HCT116 (cell line): ENCODE data around the gene LUM. TPM values are rescaled to one million over a fixed set of nuclear protein-coding genes. Genes with fewer than 3 reads are reported as not detected.

ENCODE experiments used
- ATAC-seq: fragments of 200-7000 bp; cut with Tn5 transposase; 2 replicates; pipeline ENCODE4 v1.9.1; 2020; ENCODE audit warnings: mild to moderate bottlenecking, moderate library complexity
- BruUV-seq: library from RNA; stranded (reverse); fragments of 400-500 nt; replicated peaks from 2 replicates; lab custom pipeline; 2021; lab: Mats Ljungman, UMichigan
- CTCF ChIA-PET: fragments of 300-600 bp; sonication (Branson Sonifier 250); formaldehyde crosslinking; loops from one replicate; lab custom pipeline; 2021; ENCODE audit warnings: antibody characterized with exemption; lab: Charles Lee
- POLR2A ChIA-PET: fragments of 300-600, 350-600 bp; sonication (Branson Sonifier 250); formaldehyde crosslinking; loops from one replicate; lab custom pipeline; 2021; ENCODE audit warnings: antibody characterized with exemption; lab: Charles Lee
- RAD21 ChIA-PET, 2 experiments: fragments of 300-600 bp; sonication (Branson Sonifier 250); formaldehyde crosslinking; loops; one replicate each; lab custom pipeline; 2023; ENCODE audit warnings: low total read pairs in 2 of 2; ENCODE audit not compliant: uncharacterized antibody in 2 of 2, unreplicated experiment in 2 of 2, low non-redundant PET in 1 of 2; lab: Charles Lee
- DNase-seq: peaks from one replicate; pipeline ENCODE4 v3.0.0-alpha.2; 2010; ENCODE audit warnings: low read depth, low spot score
- H2AFZ ChIP-seq: fragments of 200-600 bp; shearing (Covaris generic), sonication (generic); 2 replicates; pipeline ENCODE4 v1.6.1; 2017; ENCODE audit warnings: low read depth, mixed run types, mixed read lengths, antibody characterized with exemption, low read length; ENCODE audit not compliant: poor library complexity, severe bottlenecking
- H3K27ac ChIP-seq: 2 replicates; pipeline ENCODE4 v1.5.1; 2012; ENCODE audit warnings: low read depth, low read length
- H3K27me3 ChIP-seq: fragments of 200-600 bp; sonication (generic); 2 replicates; pipeline ENCODE4 v1.6.1; 2016; ENCODE audit warnings: mixed run types, low read length, mixed read lengths; ENCODE audit not compliant: insufficient read depth
- H3K36me3 ChIP-seq, 2 experiments: fragments of 200-500 bp in 1 of 2; fragments of 200-600 bp in 1 of 2; sonication (Bioruptor generic) in 1 of 2; sonication (generic) in 1 of 2; 2 replicates each; pipeline versions ENCODE4 v1.5.1 to v1.6.1; 2014 to 2016; ENCODE audit warnings: low read length in 2 of 2, inconsistent platforms in 1 of 2, mixed read lengths in 1 of 2, mixed run types in 1 of 2; ENCODE audit not compliant: insufficient read depth in 2 of 2, control insufficient read depth in 1 of 2
- H3K4me1 ChIP-seq, 2 experiments: fragments of 200-600 bp in 1 of 2; sonication (generic) in 1 of 2; 2 replicates each; pipeline versions ENCODE4 v1.5.1 to v1.6.1; 2012 to 2017; ENCODE audit warnings: low read length in 2 of 2, inconsistent platforms in 1 of 2, mild to moderate bottlenecking in 1 of 2, mixed read lengths in 1 of 2, mixed run types in 1 of 2, moderate library complexity in 1 of 2; ENCODE audit not compliant: insufficient read depth in 2 of 2, control insufficient read depth in 1 of 2
- H3K4me2 ChIP-seq: fragments of 200-600 bp; sonication (generic); 2 replicates; pipeline ENCODE4 v1.6.1; 2017; ENCODE audit warnings: mixed run types, low read length, mixed read lengths
- H3K4me3 ChIP-seq, 2 experiments: fragments of 200-600 bp in 1 of 2; sonication (generic) in 1 of 2; replicated peaks in 1 of 2; 2 replicates each; pipeline ENCODE4 v1.5.1; 2011 to 2016; ENCODE audit warnings: low read length in 2 of 2, control low read depth in 1 of 2, low read depth in 1 of 2, mild to moderate bottlenecking in 1 of 2, mixed read lengths in 1 of 2, mixed run types in 1 of 2
- H3K79me2 ChIP-seq: fragments of 200-600 bp; sonication (generic); 2 replicates; pipeline ENCODE4 v1.6.1; 2017; ENCODE audit warnings: mild to moderate bottlenecking, mixed run types, low read length, moderate library complexity, mixed read lengths; ENCODE audit not compliant: insufficient read depth
- H3K9ac ChIP-seq: fragments of 200-600 bp; sonication (generic); 2 replicates; pipeline ENCODE4 v1.6.1; 2016; ENCODE audit warnings: low read length, mixed read lengths
- H3K9me2 ChIP-seq: fragments of 200-600 bp; sonication (generic), shearing (Covaris generic); 2 replicates; pipeline ENCODE4 v1.6.1; 2017; ENCODE audit warnings: mixed run types, mild to moderate bottlenecking, moderate library complexity; ENCODE audit not compliant: insufficient read depth
- H3K9me3 ChIP-seq, 2 experiments: fragments of 200-500 bp in 1 of 2; fragments of 200-600 bp in 1 of 2; sonication (Bioruptor generic) in 1 of 2; sonication (generic) in 1 of 2; 2 replicates each; pipeline ENCODE4 v1.6.1; 2014 to 2017; ENCODE audit warnings: low read length in 2 of 2, mixed read lengths in 2 of 2, inconsistent platforms in 1 of 2, low read depth in 1 of 2, mild to moderate bottlenecking in 1 of 2, mixed run types in 1 of 2, moderate library complexity in 1 of 2; ENCODE audit not compliant: control insufficient read depth in 1 of 2, insufficient read depth in 1 of 2
- H4K20me1 ChIP-seq: fragments of 200-600 bp; sonication (generic), shearing (Covaris generic); 2 replicates; pipeline ENCODE4 v1.6.1; 2017; ENCODE audit warnings: mixed run types, mild to moderate bottlenecking, moderate library complexity; ENCODE audit not compliant: insufficient read depth
- ATF3 ChIP-seq: IDR thresholded peaks from 2 replicates; pipeline ENCODE4 v1.6.1; 2012
- ELF1 ChIP-seq: IDR thresholded peaks from 2 replicates; pipeline ENCODE4 v1.6.1; 2012; ENCODE audit warnings: low read depth, borderline replicate concordance
- FOSL1 ChIP-seq: IDR thresholded peaks from 2 replicates; pipeline ENCODE4 v1.6.1; 2012; ENCODE audit warnings: low read depth
- MAX ChIP-seq: IDR thresholded peaks from 2 replicates; pipeline ENCODE4 v1.6.1; 2012
- REST ChIP-seq: IDR thresholded peaks from 2 replicates; pipeline ENCODE4 v1.6.1; 2012; ENCODE audit warnings: low read depth
- SRF ChIP-seq: IDR thresholded peaks from 2 replicates; pipeline ENCODE4 v1.6.1; 2012; ENCODE audit warnings: low read depth
- ZBTB33 ChIP-seq: IDR thresholded peaks from 2 replicates; pipeline ENCODE4 v1.6.1; 2011; ENCODE audit warnings: mild to moderate bottlenecking, low read length, moderate library complexity; ENCODE audit not compliant: insufficient replicate concordance; ENCODE audit errors: extremely low read depth
- intact Hi-C: fragments of 100-400 bp; cut with micrococcal nuclease; formaldehyde crosslinking; loops from 2 replicates; pipeline ENCODE4 v1.10.0; 2022
- total RNA-seq: library from RNA; stranded (reverse); gene quantifications from one replicate; pipeline ENCODE4 v1.2.1, GENCODE V29; 2021; ENCODE audit not compliant: unreplicated experiment

The LUM gene
- total RNA-seq, 1 experiment from 2014 or later: 0.69 TPM

- Histone ChIP-seq H3K9ac (no peak overlapping the region), H3K9me2 (no peaks in the 10 kb centered on the region), H3K36me3 (no peaks in the 10 kb centered on the region), H3K27ac (no peak overlapping the region), H4K20me1 (no peaks in the 10 kb centered on the region), H3K4me2 (peak overlapping the region; percentile 60), H3K4me3 (no peak overlapping the region), H3K4me1 (peaks cover 4 to 14% of the 10 kb centered on the region in 2 experiments; a peak in 3 of 4 replicates), H3K27me3 (no peaks in the 10 kb centered on the region), H3K79me2 (no peaks in the 10 kb centered on the region), H3K9me3 (no peaks in the 10 kb centered on the region), H2AFZ (peak overlapping the region; percentile 77)
- RAD21 ChIA-PET: no interaction called here
- TF ChIP-seq SRF (no peak), FOSL1 (no peak), ELF1 (no peak), ATF3 (no peak), ZBTB33 (no peak), REST (no peak), MAX (no peak)
- POLR2A ChIA-PET: no interaction called here
- CTCF ChIA-PET: interaction anchor here (2.1 kb wide), 1 partner anchor 10 kb away, joined by 12 read pairs; no protein-coding TSS in a partner anchor
- DNase-seq (no peak), ATAC-seq (no peak)
- no TSS peak for BruUV-seq
- intact Hi-C loops: no loop called here
These were observed 12.8 kb downstream of the LUM start for GRCh38 chr12:91098461-91098860.
